GM03348 (cell line): ENCODE measurements around the gene SLC10A1.

Source experiments
- DNase-seq: peaks from one replicate; pipeline ENCODE4 v3.0.0; 2012; ENCODE audit warnings: low spot score

SLC10A1 gene

GRCh38 chr14:69808919-69809808 is 12.1 kb upstream of the SLC10A1 start:
- DNase-seq, result no peak

- DNase-seq, result no peak
These were observed 10.2 kb upstream of the SLC10A1 start for GRCh38 chr14:69807192-69807591.

GRCh38 chr14:69804902-69805301 is 7.9 kb upstream of the SLC10A1 start:
- no peak for DNase-seq

- no peak for DNase-seq
These were observed 6.7 kb upstream of the SLC10A1 start for GRCh38 chr14:69803753-69804152.

- no peak for DNase-seq
These were observed 1.3 kb upstream of the SLC10A1 start for GRCh38 chr14:69798339-69798735.

GRCh38 chr14:69797573-69798338 is 715 bp upstream of the SLC10A1 start:
- DNase-seq, result no peak

GRCh38 chr14:69795691-69796090 is 1.4 kb downstream of the SLC10A1 start:
- DNase-seq, result no peak

- DNase-seq, result no peak
These were observed 2.2 kb downstream of the SLC10A1 start for GRCh38 chr14:69794791-69795190.

- no peak for DNase-seq
These were observed 4.1 kb downstream of the SLC10A1 start for GRCh38 chr14:69792887-69793421.

- no peak for DNase-seq
These were observed 7.9 kb downstream of the SLC10A1 start for GRCh38 chr14:69789118-69789640.

GRCh38 chr14:69786603-69787002 is 10.4 kb downstream of the SLC10A1 start:
- no peak for DNase-seq

GRCh38 chr14:69784942-69785341 is 12.1 kb downstream of the SLC10A1 start:
- no peak for DNase-seq

- no peak for DNase-seq
These were observed 16.1 kb downstream of the SLC10A1 start for GRCh38 chr14:69780952-69781351.

- DNase-seq, result no peak
These were observed 16.9 kb downstream of the SLC10A1 start for GRCh38 chr14:69780092-69780491.

GRCh38 chr14:69779088-69779487 is 18.0 kb downstream of the SLC10A1 start:
- DNase-seq, result no peak

- DNase-seq, result no peak
These were observed 20.1 kb downstream of the SLC10A1 start for GRCh38 chr14:69776875-69777453.

- no peak for DNase-seq
These were observed 22.0 kb downstream of the SLC10A1 start for GRCh38 chr14:69775012-69775411.

GRCh38 chr14:69773571-69774276 is 23.3 kb downstream of the SLC10A1 start:
- no peak for DNase-seq

GRCh38 chr14:69772082-69773017 is 24.7 kb downstream of the SLC10A1 start:
- DNase-seq, result no peak

- DNase-seq, result no peak
These were observed 25.9 kb downstream of the SLC10A1 start for GRCh38 chr14:69771136-69771535.

GRCh38 chr14:69770559-69770958 is 26.5 kb downstream of the SLC10A1 start:
- DNase-seq, result no peak
